Tibial artery (tissue), 4 donors: Measurements from ENCODE around the gene BICD2.

ENCODE experiments used
- DNase-seq, 2 donors: peaks; one replicate each; pipeline ENCODE4 v3.0.0-alpha.2; 2019
- H3K27ac ChIP-seq, 2 donors: fragments of 200-600 bp; sonication (generic) in 1 of 2; 1 replicate in 1 of 2; 2 replicates in 1 of 2; pipeline ENCODE4 v1.5.1; 2018 to 2019; ENCODE audit warnings: mild to moderate bottlenecking in 1 of 2
- H3K27me3 ChIP-seq, 2 donors: fragments of 200-600 bp; sonication (generic) in 1 of 2; one replicate each; pipeline versions ENCODE4 v1.5.1 to v1.6.0; 2016 to 2019
- H3K36me3 ChIP-seq, 3 donors: fragments of 200-600 bp; sonication (generic) in 2 of 3; one replicate each; pipeline ENCODE4 v1.5.1; 2016 to 2019; ENCODE audit warnings: mild to moderate bottlenecking in 2 of 3
- H3K4me1 ChIP-seq, 4 donors: fragments of 200-600 bp; sonication (generic) in 2 of 4; 1 replicate in 3 of 4; 2 replicates in 1 of 4; pipeline ENCODE4 v1.5.1; 2016 to 2019
- H3K4me3 ChIP-seq, 2 donors: fragments of 200-600 bp; sonication (generic) in 1 of 2; 1 replicate in 1 of 2; 2 replicates in 1 of 2; pipeline ENCODE4 v1.5.1; 2018 to 2019; ENCODE audit warnings: mild to moderate bottlenecking in 2 of 2
- H3K9me3 ChIP-seq, 3 donors: fragments of 200-600 bp; sonication (generic) in 1 of 3; one replicate each; pipeline ENCODE4 v1.5.1; 2016 to 2019
- intact Hi-C: fragments of 100-400 bp; cut with DNase I; formaldehyde crosslinking; loops from one replicate; pipeline ENCODE4 v1.15.0; 2023; ENCODE audit warnings: low total_unique reads
- TF ChIP-seq, protein P1 (sequence below), 2 experiments: fragments of 200-600 bp in 1 of 2; fragments of 450-650 bp in 1 of 2; IDR thresholded peaks; one replicate each; pipeline ENCODE4 v1.5.1; 2017 to 2019; ENCODE audit warnings: antibody characterized with exemption in 2 of 2, mild to moderate bottlenecking in 1 of 2, moderate library complexity in 1 of 2

The BICD2 gene

GRCh38 chr9:92664394-92665152, 100.1 kb downstream of the BICD2 start:
- peaks cover 0 to 46% (median 10%) of the 10 kb centered on the region in 4 donors for H3K4me1 ChIP-seq
- DNase-seq: no peak
- no peak overlapping the region for H3K27ac ChIP-seq
- H3K9me3 ChIP-seq: no peaks in the 10 kb centered on the region
- TF ChIP-seq, protein P1, sequence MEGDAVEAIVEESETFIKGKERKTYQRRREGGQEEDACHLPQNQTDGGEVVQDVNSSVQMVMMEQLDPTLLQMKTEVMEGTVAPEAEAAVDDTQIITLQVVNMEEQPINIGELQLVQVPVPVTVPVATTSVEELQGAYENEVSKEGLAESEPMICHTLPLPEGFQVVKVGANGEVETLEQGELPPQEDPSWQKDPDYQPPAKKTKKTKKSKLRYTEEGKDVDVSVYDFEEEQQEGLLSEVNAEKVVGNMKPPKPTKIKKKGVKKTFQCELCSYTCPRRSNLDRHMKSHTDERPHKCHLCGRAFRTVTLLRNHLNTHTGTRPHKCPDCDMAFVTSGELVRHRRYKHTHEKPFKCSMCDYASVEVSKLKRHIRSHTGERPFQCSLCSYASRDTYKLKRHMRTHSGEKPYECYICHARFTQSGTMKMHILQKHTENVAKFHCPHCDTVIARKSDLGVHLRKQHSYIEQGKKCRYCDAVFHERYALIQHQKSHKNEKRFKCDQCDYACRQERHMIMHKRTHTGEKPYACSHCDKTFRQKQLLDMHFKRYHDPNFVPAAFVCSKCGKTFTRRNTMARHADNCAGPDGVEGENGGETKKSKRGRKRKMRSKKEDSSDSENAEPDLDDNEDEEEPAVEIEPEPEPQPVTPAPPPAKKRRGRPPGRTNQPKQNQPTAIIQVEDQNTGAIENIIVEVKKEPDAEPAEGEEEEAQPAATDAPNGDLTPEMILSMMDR (IDR thresholded peaks at IDR 0.05): no peak
- intact Hi-C loops: no loop called here
- no peak overlapping the region for H3K4me3 ChIP-seq
- H3K27me3 ChIP-seq: no peaks in the 10 kb centered on the region
- H3K36me3 ChIP-seq: peaks cover 0 to 15% (median 5%) of the 10 kb centered on the region in 3 donors

DNA sequence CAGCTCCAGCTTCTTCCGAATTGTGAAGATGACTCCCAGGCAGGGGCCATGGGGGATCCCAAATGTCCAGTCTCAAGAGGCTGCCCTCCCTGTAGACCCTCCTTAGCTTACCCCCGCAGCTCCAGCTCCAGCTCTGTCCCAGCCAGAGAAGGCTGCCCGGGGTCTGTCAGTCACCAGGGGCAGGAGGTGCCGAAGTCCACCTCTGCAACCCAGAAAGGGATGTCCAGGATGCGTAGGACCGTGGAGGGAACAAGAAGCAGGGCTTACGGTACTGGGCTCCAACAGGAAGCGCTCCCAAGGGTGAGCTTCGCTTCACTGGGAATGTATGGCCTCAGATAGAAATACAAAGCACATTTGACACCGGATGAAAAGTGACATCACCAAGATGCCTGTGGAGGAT, 100.7 kb downstream of the BICD2 start:
- Histone ChIP-seq H3K4me1 (peaks cover 0 to 40% (median 7%) of the 10 kb centered on the region in 4 donors), H3K27me3 (no peaks in the 10 kb centered on the region), H3K36me3 (peaks cover 0 to 15% (median 5%) of the 10 kb centered on the region in 3 donors), H3K4me3 (no peak overlapping the region), H3K27ac (no peak overlapping the region), H3K9me3 (no peaks in the 10 kb centered on the region)
- intact Hi-C loops: no loop called here
- TF ChIP-seq, protein P1 (IDR thresholded peaks at IDR 0.05): no peak
- no peak for DNase-seq

DNA sequence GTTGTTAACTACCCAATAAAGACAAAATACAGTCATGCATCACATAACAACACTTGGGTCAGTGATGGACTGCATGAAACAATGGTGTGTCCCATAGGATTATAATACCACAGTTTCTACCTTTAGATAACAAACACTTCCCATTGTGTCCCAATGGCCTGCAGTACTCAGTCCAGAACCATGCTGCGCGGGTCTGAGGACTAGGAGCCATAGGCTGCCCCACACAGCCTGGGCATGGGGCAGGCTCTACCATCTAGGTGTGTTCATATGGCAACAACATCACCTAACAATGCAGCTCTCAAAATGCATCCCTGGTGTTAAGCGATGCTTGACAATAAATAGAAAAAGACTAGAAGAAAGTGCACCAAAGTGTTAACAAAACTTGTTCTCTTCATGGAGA, 101.5 kb downstream of the BICD2 start:
- no peak for DNase-seq
- intact Hi-C loops: no loop called here
- Histone ChIP-seq H3K4me3 (no peak overlapping the region), H3K4me1 (peaks cover 0 to 32% (median under 1%) of the 10 kb centered on the region in 4 donors), H3K27me3 (no peaks in the 10 kb centered on the region), H3K27ac (no peak overlapping the region), H3K36me3 (peaks cover 0 to 21% (median 11%) of the 10 kb centered on the region in 3 donors), H3K9me3 (no peaks in the 10 kb centered on the region)
- TF ChIP-seq, protein P1 (IDR thresholded peaks at IDR 0.05): no peak

DNA sequence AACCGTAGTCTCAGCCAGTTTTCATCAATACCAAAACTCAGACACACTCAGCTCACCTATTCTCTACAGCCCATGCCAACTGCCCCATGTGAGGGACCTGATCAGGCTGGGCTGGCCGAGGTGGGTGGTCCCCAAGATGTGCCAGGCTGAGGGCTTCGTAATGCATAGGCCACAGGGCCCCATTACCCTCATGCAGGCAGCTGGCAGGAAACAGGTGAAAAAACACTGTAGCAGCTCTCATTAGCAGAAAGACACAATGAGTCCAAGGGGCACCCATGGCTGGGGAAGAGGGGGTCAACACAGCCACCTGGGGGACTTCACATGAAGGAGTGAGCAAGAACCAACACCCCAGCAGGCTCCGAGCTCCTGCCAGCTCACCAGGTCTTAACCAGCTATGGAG, 102.9 kb downstream of the BICD2 start:
- H3K4me1 ChIP-seq: peaks cover 0 to 18% (median 0%) of the 10 kb centered on the region in 4 donors
- TF ChIP-seq, protein P1 (IDR thresholded peaks at IDR 0.05): no peak
- H3K27me3 ChIP-seq: no peaks in the 10 kb centered on the region
- H3K27ac ChIP-seq: no peak overlapping the region
- H3K36me3 ChIP-seq: peaks cover 0 to 30% (median 20%) of the 10 kb centered on the region in 3 donors
- intact Hi-C loops: no loop called here
- H3K9me3 ChIP-seq: no peaks in the 10 kb centered on the region
- no peak for DNase-seq
- H3K4me3 ChIP-seq: no peak overlapping the region
